Measurements from ENCODE around the gene PRKCH.

Gene PRKCH

DNA sequence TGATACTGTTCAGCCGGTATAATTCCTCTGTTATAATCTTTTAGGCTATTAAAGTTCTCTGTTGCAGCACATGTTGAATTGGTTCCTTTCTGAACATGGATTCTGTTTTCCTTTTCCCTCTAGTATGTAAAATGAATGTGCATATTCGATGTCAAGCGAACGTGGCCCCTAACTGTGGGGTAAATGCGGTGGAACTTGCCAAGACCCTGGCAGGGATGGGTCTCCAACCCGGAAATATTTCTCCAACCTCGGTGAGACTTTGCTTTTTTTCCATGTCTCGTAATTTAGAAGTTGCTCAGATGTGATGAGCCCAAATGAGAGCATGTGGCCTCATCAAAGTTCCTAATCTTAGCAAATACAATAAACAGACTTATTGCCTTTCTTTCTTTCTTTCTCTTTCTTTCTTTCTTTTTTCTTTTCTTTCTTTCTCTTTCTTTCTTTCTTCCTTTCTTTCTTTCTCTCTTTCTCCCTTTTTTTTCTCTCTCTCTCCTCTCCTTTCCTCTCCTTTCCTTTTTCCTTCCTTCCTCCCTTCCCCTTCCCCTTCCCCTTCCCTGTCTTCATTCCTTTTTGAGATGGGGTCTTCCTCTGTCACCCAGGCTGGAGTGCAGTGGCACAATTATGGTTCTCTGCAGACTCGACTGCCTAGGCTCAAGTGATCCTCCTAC, 131.9 kb downstream of the PRKCH start:
- no peak for DNase-seq (ENCODE audit: low read depth)
- TF ChIP-seq MYC (IDR thresholded peaks at IDR 0.05; ENCODE audit: low read depth, low read length), result no peak
- TF ChIP-seq, protein P1, sequence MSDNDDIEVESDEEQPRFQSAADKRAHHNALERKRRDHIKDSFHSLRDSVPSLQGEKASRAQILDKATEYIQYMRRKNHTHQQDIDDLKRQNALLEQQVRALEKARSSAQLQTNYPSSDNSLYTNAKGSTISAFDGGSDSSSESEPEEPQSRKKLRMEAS (IDR thresholded peaks at IDR 0.05; ENCODE audit: low read depth, low read length), result no peak
- no peak for TF ChIP-seq CTCF (IDR thresholded peaks at IDR 0.05; ENCODE audit: low read depth, low read length)
- TF ChIP-seq POLR2A (IDR thresholded peaks at IDR 0.05; ENCODE audit: extremely low read depth, insufficient read length), result no peak
- no peak overlapping the region for H3K4me3 ChIP-seq (ENCODE audit: low read depth, low read length)

DNA sequence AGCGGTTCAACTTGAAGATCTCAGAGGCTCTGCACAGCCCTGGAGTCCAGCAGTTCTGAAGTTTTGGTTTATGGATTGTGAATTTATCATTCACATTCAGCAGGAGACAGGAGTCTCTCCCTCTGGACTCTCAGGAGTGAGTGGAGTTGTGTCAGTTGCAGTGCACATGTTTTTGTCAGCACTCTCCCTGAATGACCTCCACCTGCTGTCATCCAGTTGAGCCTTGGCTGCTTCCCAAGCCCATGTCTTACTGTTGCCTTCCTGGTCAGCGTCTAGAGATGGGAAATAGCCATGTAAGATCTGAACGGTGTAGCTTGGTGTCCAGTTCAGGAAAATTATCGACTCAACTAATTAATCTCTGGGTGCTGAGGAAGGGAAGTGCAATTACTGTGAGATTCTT, 133.2 kb downstream of the PRKCH start:
- no peak overlapping the region for H3K4me3 ChIP-seq (ENCODE audit: low read depth, low read length)
- TF ChIP-seq MYC (IDR thresholded peaks at IDR 0.05; ENCODE audit: low read depth, low read length) (no peak), CTCF (IDR thresholded peaks at IDR 0.05; ENCODE audit: low read depth, low read length) (no peak), POLR2A (IDR thresholded peaks at IDR 0.05; ENCODE audit: extremely low read depth, insufficient read length) (no peak)
- TF ChIP-seq, protein P1 (IDR thresholded peaks at IDR 0.05; ENCODE audit: low read depth, low read length), result no peak
- DNase-seq (ENCODE audit: low read depth), result no peak

DNA sequence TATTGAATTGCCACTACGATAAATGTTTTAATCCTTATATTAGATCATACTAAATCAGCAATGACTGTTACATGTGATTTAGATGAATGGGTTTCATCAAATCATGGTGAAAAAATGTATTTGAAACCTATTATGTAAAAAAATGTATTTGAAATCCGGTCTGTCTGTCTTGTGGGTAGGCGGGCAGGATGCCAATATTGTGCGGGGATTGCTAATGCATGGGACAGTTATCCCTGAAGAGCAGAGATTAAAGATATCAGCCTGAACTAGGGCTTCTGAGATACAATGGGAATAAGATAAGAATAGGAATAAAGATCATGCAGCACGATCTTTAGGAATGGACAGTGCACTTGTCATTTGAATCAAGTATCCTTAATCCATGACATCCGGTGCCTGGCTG, 134.0 kb downstream of the PRKCH start:
- no peak for DNase-seq (ENCODE audit: low read depth)
- no peak for TF ChIP-seq MYC (IDR thresholded peaks at IDR 0.05; ENCODE audit: low read depth, low read length)
- TF ChIP-seq CTCF (IDR thresholded peaks at IDR 0.05; ENCODE audit: low read depth, low read length), result no peak
- no peak for TF ChIP-seq POLR2A (IDR thresholded peaks at IDR 0.05; ENCODE audit: extremely low read depth, insufficient read length)
- TF ChIP-seq, protein P1 (IDR thresholded peaks at IDR 0.05; ENCODE audit: low read depth, low read length), result no peak
- no peak overlapping the region for H3K4me3 ChIP-seq (ENCODE audit: low read depth, low read length)

GRCh38 chr14:61456720-61457119, 135.3 kb downstream of the PRKCH start:
- H3K4me3 ChIP-seq (ENCODE audit: low read depth, low read length), result no peak overlapping the region
- peak; percentile 84 for DNase-seq (ENCODE audit: low read depth)
- no peak for TF ChIP-seq MYC (IDR thresholded peaks at IDR 0.05; ENCODE audit: low read depth, low read length)
- TF ChIP-seq POLR2A (IDR thresholded peaks at IDR 0.05; ENCODE audit: extremely low read depth, insufficient read length), result no peak
- TF ChIP-seq CTCF (IDR thresholded peaks at IDR 0.05; ENCODE audit: low read depth, low read length), result peak; percentile 76
- TF ChIP-seq, protein P1 (IDR thresholded peaks at IDR 0.05; ENCODE audit: low read depth, low read length), result 0 out of 2 replicates have a peak, but pooled peaks have one; percentile 7

- no peak for DNase-seq (ENCODE audit: low read depth)
- H3K4me3 ChIP-seq (ENCODE audit: low read depth, low read length), result no peak overlapping the region
- TF ChIP-seq POLR2A (IDR thresholded peaks at IDR 0.05; ENCODE audit: extremely low read depth, insufficient read length), result no peak
- TF ChIP-seq MYC (IDR thresholded peaks at IDR 0.05; ENCODE audit: low read depth, low read length), result no peak
- TF ChIP-seq CTCF (IDR thresholded peaks at IDR 0.05; ENCODE audit: low read depth, low read length), result no peak
- TF ChIP-seq, protein P1 (IDR thresholded peaks at IDR 0.05; ENCODE audit: low read depth, low read length), result no peak
Measured at GRCh38 chr14:61458766-61459165, 137.4 kb downstream of the PRKCH start.

All from NB4 (cell line).